Right kidney (tissue), 1 donor: Measurements from ENCODE around the gene SLC30A9.

Experiments used
- DNase-seq: peaks from one replicate; pipeline ENCODE4 v3.0.0-alpha.2; 2016

The SLC30A9 gene

GRCh38 chr4:42133006-42133405 lies 142.7 kb downstream of the SLC30A9 start:
- DNase-seq: no peak

- DNase-seq: no peak
These were observed 146.0 kb downstream of the SLC30A9 start for GRCh38 chr4:42136371-42136770.
